ENCODE data around the gene CPSF4L. TPM values are rescaled to one million over a fixed set of nuclear protein-coding genes. Genes with fewer than 3 reads are reported as not detected.

CPSF4L gene
- total RNA-seq, 1 experiment from 2014 or later, result not detected

DNA sequence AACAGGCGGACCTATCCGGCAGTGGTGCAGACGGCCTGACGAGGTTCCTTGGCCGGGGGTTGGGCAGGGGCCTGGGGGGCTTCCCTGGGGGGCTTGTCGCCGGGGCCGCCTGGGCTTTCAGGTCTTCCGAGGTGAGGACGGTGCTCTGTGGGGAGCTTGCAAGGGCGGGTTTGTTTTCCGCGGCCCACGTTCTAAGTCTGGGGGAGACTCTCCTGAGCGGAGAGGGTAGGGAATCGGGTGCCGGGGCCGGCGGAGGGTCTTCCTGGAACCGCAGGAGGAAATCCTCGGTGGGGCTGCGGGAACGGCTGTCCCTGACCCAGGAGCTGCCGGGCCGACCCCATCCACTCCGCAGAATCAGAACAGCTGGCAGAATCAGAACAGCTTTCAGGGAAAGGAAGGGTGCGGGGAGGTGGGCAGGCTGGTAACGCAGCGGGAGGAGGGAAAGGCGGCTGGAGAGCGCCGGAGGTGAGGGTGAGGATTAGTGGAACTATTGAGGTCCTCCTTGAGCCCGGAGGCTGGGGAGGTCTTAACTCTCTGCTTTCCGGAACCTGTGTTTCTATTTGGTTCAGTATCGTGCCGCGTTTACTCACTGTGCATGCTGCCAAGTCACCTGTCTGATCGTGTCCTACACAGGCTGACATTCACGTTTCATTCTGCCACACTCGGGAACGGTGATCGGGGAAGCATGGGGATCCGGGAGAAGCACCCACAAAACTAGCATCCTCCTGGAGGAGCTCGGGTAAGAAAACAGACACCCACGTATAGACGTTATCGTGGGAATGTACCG is 28.9 kb downstream of the CPSF4L start:
- no peak for DNase-seq (ENCODE audit: low spot score)

DNA sequence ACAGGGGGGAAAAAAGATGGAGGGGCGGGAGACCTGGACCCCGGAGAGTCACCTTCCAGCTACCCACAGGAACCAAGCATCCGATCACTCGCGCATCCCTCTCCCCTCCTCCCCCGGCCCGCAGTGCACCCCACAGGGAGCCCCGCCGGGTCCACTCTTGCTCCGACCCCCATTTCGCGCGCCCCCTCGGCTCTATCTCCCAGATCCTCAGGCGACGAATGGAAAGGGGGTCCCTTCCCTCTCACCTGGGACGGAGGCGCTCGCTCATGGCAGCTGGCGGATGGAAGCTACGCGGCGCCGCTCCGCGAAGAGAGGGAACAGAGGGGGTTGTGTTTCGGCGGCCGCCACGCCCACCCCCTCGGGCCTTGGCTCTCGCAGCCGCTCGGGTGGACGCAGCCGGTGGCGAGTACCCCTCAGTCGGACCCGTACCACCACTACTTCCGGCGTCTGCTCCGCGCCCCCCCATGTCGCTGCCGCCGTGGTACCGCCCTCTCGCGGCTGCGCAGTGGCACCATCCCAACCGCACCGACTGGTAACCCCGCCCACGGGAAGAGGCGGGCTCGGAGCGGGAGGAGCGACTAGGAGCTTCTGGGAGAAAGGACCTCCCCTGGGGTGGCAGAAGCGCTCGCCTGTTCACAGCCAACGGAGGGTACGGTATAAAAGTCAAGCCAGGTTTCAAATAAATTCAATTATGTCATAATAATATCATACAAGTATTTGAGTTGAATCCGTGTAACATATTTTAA is 29.7 kb downstream of the CPSF4L start:
- DNase-seq (ENCODE audit: low spot score), result peak; percentile 96

DNA sequence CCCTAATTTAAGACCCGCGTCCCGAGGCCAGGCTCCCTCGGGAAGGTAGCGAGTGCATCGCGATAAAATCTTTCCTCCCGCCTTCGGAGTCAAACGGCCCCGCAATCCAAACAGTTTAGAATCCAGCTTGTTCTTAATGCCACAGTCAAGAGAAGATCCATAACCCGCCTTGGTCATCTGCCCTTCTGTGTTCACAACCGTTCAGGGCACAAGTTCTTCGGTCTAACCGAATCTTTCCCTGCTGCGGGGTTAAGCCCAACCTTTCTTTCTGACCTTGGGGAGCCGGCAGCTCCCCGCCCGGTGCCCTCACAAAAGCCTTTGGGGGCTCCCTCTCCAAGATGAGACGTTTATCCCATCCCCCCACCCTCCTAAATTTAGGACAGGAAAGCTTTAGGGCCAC is 30.3 kb downstream of the CPSF4L start:
- peak; percentile 25 for DNase-seq (ENCODE audit: low spot score)

DNA sequence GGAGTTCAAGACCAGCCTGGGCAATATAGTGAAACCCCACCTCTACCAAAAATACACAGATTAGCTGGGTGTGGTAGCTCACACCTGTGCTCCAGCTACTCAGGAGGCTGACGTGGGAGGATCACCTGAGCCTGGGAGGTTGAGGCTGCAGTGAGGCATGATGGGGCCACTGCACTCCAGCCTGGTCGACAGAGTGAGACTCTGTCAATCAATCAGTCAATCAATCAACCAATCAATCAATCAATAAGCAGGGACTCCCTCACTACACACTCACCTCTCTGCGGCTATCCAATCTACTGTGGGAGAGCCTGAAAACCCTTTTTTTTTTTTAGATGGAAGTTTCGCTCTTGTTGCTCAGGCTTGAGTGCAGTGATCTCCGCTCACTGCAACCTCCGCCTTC is 31.6 kb downstream of the CPSF4L start:
- no peak for DNase-seq (ENCODE audit: low spot score)

DNA sequence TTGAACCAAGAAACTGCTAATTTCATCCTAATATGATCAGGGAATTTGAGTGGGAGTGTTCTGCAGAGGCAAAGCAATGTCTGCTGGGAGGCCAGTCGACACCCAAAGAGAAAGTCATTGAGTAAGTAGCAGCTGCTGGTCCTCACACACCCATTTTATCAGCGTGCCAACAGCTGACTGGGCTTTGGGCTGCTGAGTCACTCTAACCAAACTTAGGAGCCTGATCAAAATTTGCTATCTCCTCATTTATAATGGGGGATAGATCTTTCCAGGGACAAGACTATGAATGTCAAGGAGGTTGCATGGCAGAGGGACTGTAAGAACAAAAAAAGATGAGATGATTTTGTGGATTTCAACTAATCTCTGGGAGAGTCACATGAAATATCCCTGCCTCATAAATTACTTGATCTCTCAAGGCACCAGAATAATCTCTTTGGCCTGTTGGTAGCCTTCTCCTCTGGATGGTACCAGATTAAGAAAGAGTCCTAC is 32.9 kb downstream of the CPSF4L start:
- DNase-seq (ENCODE audit: low spot score), result peak; percentile 86

DNA sequence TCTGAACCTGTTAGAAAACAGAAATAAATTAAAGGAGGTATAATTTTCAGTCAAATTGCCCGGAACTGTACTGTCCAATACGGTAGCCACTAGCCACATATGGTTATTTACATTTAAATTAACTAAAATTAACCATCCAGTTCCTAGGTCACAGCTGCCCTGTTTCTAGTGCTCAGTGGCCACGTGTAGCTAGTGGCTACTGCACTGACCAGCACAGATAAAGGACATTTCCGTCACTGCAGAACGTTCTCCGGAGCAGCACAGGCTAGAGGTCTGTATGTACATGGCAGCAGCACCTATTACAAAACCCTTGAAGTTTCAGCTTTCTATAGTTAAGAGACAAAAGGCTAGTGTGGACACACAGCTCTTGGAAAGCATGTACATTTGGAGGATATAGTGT is 33.7 kb downstream of the CPSF4L start:
- DNase-seq (ENCODE audit: low spot score), result no peak

DNA sequence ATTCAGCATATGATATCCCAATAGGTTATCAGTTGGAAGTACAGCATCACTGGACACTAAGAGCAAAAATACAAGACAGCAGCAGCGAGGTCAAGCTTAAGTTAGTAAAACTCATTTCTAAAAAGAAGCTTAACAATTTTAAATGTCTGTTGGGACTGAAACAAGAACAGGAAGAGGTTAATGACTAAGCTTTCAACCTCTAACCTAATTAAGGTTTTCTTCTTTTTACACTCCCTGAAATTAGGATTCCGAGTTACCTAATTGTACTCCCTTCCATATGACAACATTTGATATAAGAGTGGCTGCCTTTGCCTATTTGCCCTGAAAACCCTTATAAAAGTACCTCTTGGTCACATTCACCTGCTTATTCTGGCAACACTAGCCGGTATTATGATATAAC is 34.3 kb downstream of the CPSF4L start:
- DNase-seq (ENCODE audit: low spot score), result no peak

DNA sequence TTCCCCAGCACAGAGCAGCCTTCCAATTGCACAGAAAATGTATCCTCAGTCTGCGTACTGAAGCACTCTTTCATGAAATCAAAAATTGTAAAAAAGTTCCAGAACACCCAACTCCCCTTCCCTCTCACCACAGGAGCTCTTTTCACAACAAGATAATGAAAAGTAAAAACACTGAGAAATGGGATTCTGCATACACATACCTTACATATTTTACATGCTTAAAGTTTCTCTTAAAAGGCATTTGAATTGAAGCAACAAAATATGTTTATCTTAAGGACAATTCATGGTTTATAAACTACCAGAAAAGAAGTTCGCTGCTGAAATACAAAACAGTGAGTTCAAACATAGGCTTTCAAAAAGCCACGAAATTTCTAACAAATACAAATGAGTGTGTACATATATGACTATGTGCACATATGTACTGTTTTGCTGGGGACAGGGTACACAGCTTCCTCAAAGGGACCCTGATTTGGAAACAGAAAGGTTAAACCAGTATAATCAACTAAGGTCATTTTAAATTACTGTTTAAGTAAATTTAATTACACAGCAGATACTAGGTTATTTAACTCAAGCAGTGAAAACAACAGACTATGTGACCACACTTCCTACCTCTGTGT is 35.0 kb downstream of the CPSF4L start:
- no peak for DNase-seq (ENCODE audit: low spot score)

DNA sequence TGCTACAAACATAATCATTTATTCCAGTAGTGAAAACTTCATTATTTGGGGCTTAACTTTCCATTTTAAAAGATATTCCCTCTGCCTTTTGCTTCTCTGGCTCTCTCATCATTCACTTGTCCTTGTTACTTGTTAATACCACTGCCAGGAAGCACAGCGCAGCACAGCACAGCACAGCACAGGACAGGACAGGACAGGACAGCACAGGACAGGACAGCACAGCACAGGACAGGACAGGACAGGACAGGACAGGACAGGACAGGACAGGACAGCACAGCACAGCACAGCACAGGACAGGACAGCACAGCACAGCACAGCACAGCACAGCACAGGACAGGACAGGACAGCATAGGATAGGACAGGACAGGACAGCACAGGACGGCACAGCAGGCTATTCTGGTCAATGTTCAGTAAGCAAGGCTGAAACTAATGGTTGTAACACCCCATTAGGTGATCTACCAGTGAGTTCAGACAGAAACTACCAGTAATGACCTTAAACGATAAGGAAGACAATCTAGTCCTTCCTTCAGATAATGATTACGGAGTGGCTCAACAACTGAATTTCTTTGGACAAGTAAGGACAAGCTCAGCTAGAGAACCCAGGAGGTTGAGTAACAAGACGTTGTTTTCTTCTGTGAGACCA is 36.9 kb downstream of the CPSF4L start:
- DNase-seq (ENCODE audit: low spot score), result no peak

DNA sequence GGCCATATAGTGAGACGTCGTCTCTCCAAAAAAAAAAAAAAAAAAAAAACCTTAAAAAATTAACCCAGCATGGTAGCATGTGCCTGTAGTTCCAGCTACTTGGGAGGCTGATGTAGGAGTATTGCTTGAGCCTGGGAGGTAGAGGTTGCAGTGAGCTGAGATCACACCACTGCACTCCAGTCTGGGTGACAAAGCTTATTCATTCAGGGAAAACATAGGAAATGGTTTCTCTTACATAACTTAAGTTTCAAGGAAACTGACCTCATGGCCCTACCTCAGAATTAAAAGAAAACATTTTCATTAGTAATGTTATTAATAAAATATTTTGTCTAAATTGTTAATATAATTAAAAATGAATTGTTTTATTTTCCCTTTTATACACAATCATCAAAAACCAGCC is 37.4 kb downstream of the CPSF4L start:
- no peak for DNase-seq (ENCODE audit: low spot score)

DNA sequence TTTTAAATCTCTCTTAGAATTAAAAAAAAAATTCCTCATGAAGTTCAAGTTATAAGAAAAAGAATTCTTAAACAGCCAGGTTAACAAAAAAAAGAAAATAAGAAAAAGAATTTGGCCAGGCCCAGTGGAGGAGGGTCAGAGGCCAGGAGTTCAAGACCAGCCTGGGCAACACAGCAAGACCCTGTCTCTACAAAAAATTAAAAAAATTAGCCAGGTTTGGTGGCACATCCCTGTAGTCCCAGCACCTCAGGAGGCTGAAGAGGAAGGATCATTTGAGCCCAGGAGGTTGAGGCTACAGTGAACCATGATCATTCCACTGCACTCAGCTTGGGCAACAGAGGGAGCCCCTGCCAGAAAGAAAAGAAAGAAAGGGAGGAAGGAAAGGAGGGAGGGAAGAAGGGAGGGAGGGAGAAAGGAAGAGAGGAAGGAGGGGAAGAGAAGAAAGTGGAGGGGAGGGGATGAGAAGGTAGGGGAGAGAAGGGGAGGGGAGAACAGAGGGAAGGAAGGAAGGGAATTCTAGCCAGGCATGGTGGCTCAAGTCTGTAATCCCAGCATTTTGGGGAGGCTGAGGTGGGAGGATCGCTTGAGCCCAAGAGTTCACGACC is 38.0 kb downstream of the CPSF4L start:
- no peak for DNase-seq (ENCODE audit: low spot score)

DNA sequence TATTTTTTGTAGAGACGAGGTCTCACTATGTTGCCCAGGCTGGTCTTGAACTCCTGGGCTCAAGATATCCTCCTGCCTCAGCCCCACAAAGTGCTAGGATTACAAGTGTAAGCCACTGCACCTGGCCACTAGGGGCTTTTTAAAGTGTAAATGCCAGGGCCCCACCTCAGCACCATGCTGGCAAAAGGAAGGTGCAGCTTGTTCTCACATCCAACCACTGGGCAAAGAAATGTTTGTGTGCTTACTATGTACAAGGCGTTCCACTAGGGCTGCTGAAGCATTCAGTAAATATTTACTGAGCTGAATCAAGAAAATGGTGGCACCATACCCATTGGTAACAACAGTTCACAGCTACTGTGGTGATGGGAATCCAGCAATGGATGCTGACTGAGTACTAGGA is 46.2 kb downstream of the CPSF4L start:
- no peak for DNase-seq (ENCODE audit: low spot score)

DNA sequence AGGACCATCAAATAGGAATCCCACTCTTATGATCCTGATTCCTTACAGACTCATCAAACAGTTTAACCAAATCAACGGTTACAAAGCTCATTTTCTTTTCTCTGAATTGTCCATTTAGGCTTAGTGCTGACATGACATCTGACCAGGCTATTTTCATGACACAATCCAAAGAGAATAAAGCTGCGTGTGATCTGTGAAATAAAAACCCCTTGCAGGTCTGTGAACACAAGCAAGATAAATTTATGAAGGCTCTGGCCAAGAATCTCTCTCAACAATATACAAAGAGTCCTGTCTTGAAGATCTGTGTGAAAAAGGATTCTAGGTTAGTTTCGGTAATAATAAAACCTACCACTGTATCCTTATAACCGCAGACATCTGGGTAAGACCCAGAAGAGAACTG is 46.8 kb downstream of the CPSF4L start:
- DNase-seq (ENCODE audit: low spot score), result no peak

DNA sequence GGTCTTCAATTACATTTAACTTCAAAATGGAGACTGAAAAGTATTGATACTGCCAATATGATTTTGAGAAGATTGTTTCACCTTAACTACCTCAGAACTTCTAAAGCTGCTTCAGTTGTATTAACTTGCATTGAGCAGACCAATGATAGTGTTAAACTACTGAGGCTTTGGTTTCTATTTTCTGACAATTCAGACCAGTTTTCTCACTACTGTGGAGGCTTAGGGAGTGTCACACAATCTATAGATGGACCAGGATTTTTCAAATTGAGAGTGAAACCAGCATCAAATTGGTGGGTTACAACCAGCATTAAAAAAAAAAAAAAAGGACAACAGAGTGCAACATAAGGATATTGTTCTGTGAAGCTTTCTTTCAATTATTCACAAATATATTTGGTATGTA is 47.7 kb downstream of the CPSF4L start:
- no peak for DNase-seq (ENCODE audit: low spot score)

DNA sequence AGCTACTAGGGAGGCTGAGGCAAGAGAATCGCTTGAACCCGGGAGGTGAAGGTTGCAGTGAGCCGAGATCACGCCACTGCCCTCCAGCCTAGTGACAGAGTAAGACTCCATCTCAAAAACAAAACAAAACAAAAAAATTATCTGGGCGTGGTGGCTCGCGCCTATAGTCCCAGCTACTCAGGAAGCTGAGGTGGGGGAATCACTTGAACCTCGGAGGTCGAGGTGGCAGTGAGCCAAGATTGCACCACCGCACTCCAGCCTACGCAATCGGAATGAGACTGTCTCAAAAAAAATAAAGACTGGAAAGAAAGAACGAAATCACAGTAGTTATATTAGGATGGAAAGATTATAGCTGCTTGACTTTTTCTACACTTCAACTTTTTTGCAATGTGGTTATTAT is 49.9 kb downstream of the CPSF4L start:
- no peak for DNase-seq (ENCODE audit: low spot score)

DNA sequence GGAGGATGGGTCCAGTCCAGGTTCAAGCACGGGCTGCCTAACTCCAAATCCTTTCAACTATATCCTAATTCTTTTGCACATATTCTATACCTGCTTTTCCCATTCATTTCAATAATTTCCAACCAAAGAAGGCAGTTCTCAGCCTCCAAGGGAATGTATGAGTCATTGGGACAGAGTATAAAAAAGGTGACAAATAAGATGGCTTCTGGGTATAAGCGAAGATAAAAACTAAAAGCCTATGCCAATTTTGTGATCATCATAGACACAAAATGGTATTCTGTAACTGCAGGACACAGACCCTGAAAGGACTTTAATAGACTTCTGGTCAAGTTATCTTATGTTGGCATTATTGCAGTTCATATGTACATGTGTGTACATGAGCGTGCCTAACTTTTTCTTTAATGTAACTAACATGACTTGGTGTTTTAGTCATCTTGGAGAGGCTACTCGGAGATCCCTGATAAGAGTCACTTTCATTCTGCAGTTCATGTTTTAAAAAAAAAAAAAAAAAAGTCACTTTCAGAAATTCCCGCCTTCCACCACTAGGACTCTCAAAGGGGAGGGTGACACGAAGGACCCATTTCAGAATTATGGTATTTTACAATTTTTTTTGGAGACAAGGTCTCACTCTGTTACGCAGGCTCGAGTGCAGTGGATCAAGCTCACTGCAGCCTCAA is 51.5 kb downstream of the CPSF4L start:
- DNase-seq (ENCODE audit: low spot score), result no peak

DNA sequence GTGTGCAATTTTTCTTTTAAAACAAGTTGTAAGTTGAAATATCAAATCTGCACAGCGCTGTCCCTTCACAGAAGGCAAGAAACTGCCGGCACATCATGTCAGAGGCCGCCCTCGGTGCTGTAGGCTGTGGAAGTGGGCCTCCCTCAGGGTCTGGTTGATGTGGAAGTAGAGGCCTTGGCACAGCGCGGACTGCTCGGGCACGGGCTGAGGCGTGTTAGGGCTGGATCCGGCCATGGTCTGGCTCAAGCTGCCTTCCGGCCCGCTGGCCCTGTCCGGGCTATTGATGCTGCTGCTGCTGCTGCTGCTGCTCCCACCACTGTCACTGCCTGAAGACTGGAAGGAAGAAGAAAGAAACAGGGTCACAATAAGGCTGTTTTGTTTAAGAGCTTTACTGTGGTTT is 52.2 kb downstream of the CPSF4L start:
- no peak for DNase-seq (ENCODE audit: low spot score)

DNA sequence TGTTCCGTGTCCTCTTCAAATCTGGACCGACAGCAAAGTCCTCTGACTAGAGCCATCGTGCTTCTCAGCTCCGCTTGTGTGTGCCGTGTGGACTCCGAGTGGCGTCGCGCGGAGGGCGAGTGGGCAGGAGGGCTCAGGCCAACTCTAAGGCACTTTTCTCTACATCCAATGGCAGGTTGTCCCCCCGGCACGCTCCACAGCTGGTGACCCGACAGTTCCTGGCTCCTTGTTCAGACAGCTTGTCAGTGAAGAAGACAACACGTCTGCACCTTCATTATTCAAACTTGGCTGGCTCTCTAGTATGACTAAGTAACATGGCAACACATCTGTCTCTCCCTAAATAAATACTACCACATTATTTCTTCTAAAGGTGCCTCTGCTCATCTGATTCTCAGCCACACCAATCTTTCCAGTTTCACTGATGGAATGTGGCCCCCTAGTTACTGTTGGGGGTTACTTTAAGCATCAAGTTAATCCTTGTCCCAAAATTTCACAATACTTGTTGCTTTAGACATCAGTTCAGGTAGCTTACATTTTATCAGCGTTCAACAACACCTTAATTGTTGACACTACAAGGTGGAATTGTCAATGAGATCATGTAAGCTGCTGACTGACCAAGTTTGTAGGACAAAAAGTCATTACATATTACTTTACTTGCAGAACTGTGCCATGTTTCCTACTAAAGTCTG is 53.4 kb downstream of the CPSF4L start:
- no peak for DNase-seq (ENCODE audit: low spot score)

DNA sequence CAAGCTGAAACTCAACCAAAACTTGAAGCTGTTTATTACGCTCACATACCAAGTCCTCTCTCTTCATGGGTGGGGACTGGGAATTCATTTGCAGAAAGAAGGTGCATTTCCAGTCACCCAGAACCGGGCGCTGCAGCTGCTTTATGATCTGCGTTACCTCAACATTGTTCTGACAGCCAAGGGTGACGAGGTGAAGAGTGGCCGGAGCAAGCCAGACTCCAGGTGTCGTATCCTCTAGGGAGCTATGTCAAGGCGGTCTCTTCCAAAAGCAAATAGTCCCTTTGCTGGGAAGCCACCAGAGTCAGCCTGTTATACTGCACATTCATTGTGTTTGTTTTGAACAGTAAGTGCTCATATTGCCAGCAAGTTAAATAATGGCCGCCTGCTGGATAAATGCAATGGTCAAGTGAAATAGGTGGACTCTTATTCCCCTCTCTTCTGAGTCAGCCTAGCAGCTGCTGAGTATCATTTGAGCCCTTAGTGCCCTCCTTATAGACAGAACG is 56.2 kb downstream of the CPSF4L start:
- no peak for DNase-seq (ENCODE audit: low spot score)

DNA sequence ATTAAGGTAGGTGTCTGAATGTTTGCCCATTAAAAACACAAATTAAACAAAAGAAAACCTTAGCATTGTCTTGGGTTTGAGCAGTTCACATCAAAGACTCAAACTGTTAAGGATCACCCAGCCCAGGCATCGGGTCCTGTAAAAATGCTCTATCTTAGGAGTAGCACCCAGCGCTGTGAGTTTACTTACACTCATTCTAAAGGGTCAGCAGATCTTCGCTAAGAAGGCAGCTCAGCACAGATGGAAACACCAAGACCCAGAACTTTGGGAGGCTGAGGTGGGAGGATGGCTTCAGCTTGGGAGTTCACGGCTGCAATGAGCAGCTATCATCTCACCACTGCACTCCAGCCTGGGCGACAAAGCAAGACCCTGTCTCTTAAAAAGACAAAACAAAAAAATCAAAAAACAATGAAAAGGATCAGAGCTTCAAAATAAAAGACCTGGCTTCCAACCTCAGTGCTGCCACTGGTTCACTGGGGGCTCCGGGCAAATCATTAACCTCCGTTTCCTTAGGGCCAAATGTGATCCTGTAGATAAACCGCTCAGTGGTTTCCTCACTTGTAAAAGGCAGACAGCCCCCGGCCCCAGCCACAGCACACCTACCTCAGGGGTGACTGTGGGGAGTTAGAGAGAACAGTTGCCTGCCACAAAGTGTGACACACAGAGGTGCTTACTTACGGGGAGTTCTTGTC is 57.7 kb downstream of the CPSF4L start:
- no peak for DNase-seq (ENCODE audit: low spot score)

Data from H4 (cell line).